ENCODE results near the gene SERAC1. TPM values are rescaled to one million over a fixed set of nuclear protein-coding genes. Genes with fewer than 3 reads are reported as not detected.

SERAC1 gene
- polyA plus RNA-seq, 1 experiment = 6.1 TPM

- Histone ChIP-seq H3K36me3 (ENCODE audit: control insufficient read depth, insufficient read depth, low read length) (peaks cover 2% of the 10 kb centered on the region), H3K27me3 (ENCODE audit: control insufficient read depth, insufficient read depth, low read length) (no peaks in the 10 kb centered on the region), H3K4me3 (ENCODE audit: low read depth, low read length) (no peak overlapping the region)
- CTCF ChIA-PET = interaction anchor here (0.6 to 2.4 kb wide), 7 partner anchors 8 to 706 kb away, joined by 3 to 14 read pairs (median 3); no protein-coding TSS in a partner anchor
- TF ChIP-seq CTCF (IDR thresholded peaks at IDR 0.05; ENCODE audit: insufficient read depth, low read depth, low read length) = 0 out of 2 replicates have a peak, but pooled peaks have one; percentile 19
- POLR2A ChIA-PET = no interaction called here
- no peak for DNase-seq (ENCODE audit: low read depth)
Observed at GRCh38 chr6:158143700-158144099, 24.4 kb downstream of the SERAC1 start.

- TF ChIP-seq CTCF (IDR thresholded peaks at IDR 0.05; ENCODE audit: insufficient read depth, low read depth, low read length) = no peak
- POLR2A ChIA-PET = no interaction called here
- Histone ChIP-seq H3K27me3 (ENCODE audit: control insufficient read depth, insufficient read depth, low read length) (no peaks in the 10 kb centered on the region), H3K4me3 (ENCODE audit: low read depth, low read length) (no peak overlapping the region), H3K36me3 (ENCODE audit: control insufficient read depth, insufficient read depth, low read length) (peaks cover 2% of the 10 kb centered on the region)
- CTCF ChIA-PET = interaction anchor here (0.6 to 2.4 kb wide), 7 partner anchors 8 to 699 kb away, joined by 3 to 14 read pairs (median 3); no protein-coding TSS in a partner anchor
- peak; percentile 63 for DNase-seq (ENCODE audit: low read depth)
Observed at GRCh38 chr6:158142789-158143188, 25.3 kb downstream of the SERAC1 start.

GRCh38 chr6:158131926-158132325 lies 36.1 kb downstream of the SERAC1 start:
- ChIA-PET CTCF (interaction anchor here (0.6 to 2.5 kb wide), 9 partner anchors 9 to 817 kb away, joined by 3 to 14 read pairs (median 3); no protein-coding TSS in a partner anchor), POLR2A (no interaction called here)
- Histone ChIP-seq H3K36me3 (ENCODE audit: control insufficient read depth, insufficient read depth, low read length) (no peaks in the 10 kb centered on the region; the same call in 1 of the 2 replicates), H3K27me3 (ENCODE audit: control insufficient read depth, insufficient read depth, low read length) (no peaks in the 10 kb centered on the region), H3K4me3 (ENCODE audit: low read depth, low read length) (no peak overlapping the region)
- TF ChIP-seq CTCF (IDR thresholded peaks at IDR 0.05; ENCODE audit: insufficient read depth, low read depth, low read length) = peak; percentile 33
- no peak for DNase-seq (ENCODE audit: low read depth)

GRCh38 chr6:158125271-158125670 lies 42.8 kb downstream of the SERAC1 start:
- ChIA-PET POLR2A (no interaction called here), CTCF (no interaction called here)
- no peak overlapping the region for H3K4me3 ChIP-seq (ENCODE audit: low read depth, low read length)
- peaks cover 2% of the 10 kb centered on the region; the same call in 1 of the 2 replicates for H3K36me3 ChIP-seq (ENCODE audit: control insufficient read depth, insufficient read depth, low read length)
- no peak for TF ChIP-seq CTCF (IDR thresholded peaks at IDR 0.05; ENCODE audit: insufficient read depth, low read depth, low read length)
- no peaks in the 10 kb centered on the region for H3K27me3 ChIP-seq (ENCODE audit: control insufficient read depth, insufficient read depth, low read length)
- DNase-seq (ENCODE audit: low read depth) = no peak

GRCh38 chr6:158124288-158124687 lies 43.8 kb downstream of the SERAC1 start:
- no peak for TF ChIP-seq CTCF (IDR thresholded peaks at IDR 0.05; ENCODE audit: insufficient read depth, low read depth, low read length)
- POLR2A ChIA-PET = no interaction called here
- Histone ChIP-seq H3K36me3 (ENCODE audit: control insufficient read depth, insufficient read depth, low read length) (peaks cover 2% of the 10 kb centered on the region; the same call in 1 of the 2 replicates), H3K27me3 (ENCODE audit: control insufficient read depth, insufficient read depth, low read length) (no peaks in the 10 kb centered on the region), H3K4me3 (ENCODE audit: low read depth, low read length) (no peak overlapping the region)
- DNase-seq (ENCODE audit: low read depth) = no peak
- CTCF ChIA-PET = interaction anchor here (0.6 to 2.1 kb wide), 2 partner anchors 9 to 16 kb away, joined by 3 to 7 read pairs; no protein-coding TSS in a partner anchor
